Activated naive CD8-positive, alpha-beta T cell treated with anti-CD3 and anti-CD28 coated beads, Interleukin-2, amount 50 U/mL, for 24 hours (primary cell): ENCODE measurements around the gene GNB1L.

Source experiments
- ATAC-seq: fragments of 150-1000 bp; cut with Tn5 transposase; one replicate; pipeline ENCODE4 v1.10.0; 2021
- DNase-seq: peaks from one replicate; pipeline ENCODE4 v3.0.0; 2021
- H3K27ac Mint-ChIP-seq: one replicate; pipeline ENCODE4 v1.8.0; 2021; ENCODE audit warnings: mild to moderate bottlenecking, mixed read lengths
- H3K27me3 Mint-ChIP-seq: one replicate; pipeline ENCODE4 v1.8.0; 2021; ENCODE audit warnings: mixed read lengths
- H3K36me3 Mint-ChIP-seq: one replicate; pipeline ENCODE4 v1.8.0; 2021; ENCODE audit warnings: low read depth, mixed read lengths
- H3K4me1 Mint-ChIP-seq: one replicate; pipeline ENCODE4 v1.8.0; 2021; ENCODE audit warnings: mixed read lengths
- H3K4me3 Mint-ChIP-seq: one replicate; pipeline ENCODE4 v1.8.0; 2021; ENCODE audit warnings: mild to moderate bottlenecking, moderate library complexity, mixed read lengths
- H3K9me3 Mint-ChIP-seq: one replicate; pipeline ENCODE4 v1.8.0; 2021; ENCODE audit warnings: mixed read lengths

The GNB1L gene

GRCh38 chr22:19823191-19823901 lies 31.3 kb downstream of the GNB1L start:
- Mint-ChIP-seq H3K4me1 (no peaks in the 10 kb centered on the region), H3K27ac (no peak overlapping the region), H3K9me3 (no peaks in the 10 kb centered on the region), H3K27me3 (no peaks in the 10 kb centered on the region), H3K36me3 (no peaks in the 10 kb centered on the region), H3K4me3 (no peak overlapping the region)
- ATAC-seq (peak; percentile 27), DNase-seq (no peak)

GRCh38 chr22:19822301-19823117 lies 32.2 kb downstream of the GNB1L start:
- Mint-ChIP-seq H3K36me3 (no peaks in the 10 kb centered on the region), H3K27me3 (no peaks in the 10 kb centered on the region), H3K4me3 (no peak overlapping the region), H3K4me1 (no peaks in the 10 kb centered on the region), H3K9me3 (no peaks in the 10 kb centered on the region), H3K27ac (no peak overlapping the region)
- no peak for DNase-seq
- no peak for ATAC-seq

- H3K27ac Mint-ChIP-seq, result no peak overlapping the region
- no peaks in the 10 kb centered on the region for H3K27me3 Mint-ChIP-seq
- no peak for ATAC-seq
- no peaks in the 10 kb centered on the region for H3K36me3 Mint-ChIP-seq
- DNase-seq, result no peak
- no peak overlapping the region for H3K4me3 Mint-ChIP-seq
- H3K9me3 Mint-ChIP-seq, result no peaks in the 10 kb centered on the region
- no peaks in the 10 kb centered on the region for H3K4me1 Mint-ChIP-seq
These were observed 33.0 kb downstream of the GNB1L start for GRCh38 chr22:19821523-19822300.

DNA sequence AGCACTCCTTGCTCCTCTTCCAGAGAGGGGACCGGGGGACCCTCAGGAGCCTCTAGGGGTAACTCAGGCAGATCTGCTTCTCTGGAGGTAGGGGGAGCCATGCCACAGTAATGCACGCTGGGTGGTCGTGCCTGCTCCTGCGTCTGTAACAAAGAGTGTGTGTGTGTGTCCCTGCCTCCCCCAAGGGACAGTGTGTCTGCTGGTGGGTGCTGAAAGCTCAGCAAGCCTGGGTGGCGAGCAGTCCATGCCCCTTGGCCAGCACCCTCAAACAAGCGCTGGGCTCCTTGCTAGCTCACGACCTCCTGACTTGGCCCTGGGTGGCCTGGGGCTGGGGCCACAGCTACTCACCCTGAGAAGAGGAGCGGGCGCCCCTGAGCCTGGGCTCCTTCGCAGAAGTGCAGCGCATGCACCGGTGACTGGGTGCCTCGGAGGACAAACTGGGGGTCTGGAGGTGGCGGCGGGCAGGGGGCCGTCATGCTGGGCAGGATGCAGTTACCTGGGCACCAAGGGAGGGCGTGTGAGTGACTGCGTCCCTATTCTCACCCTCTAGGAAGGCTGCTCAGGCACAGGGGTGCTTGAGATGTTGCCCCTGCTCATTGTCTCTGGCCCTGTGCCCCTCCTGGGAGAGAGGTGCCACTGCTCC lies 33.7 kb downstream of the GNB1L start:
- no peak for DNase-seq
- Mint-ChIP-seq H3K27ac (no peak overlapping the region), H3K27me3 (no peaks in the 10 kb centered on the region), H3K9me3 (no peaks in the 10 kb centered on the region), H3K4me1 (no peaks in the 10 kb centered on the region), H3K36me3 (no peaks in the 10 kb centered on the region), H3K4me3 (no peak overlapping the region)
- ATAC-seq, result no peak

GRCh38 chr22:19819911-19820879 lies 34.5 kb downstream of the GNB1L start:
- DNase-seq (no peak), ATAC-seq (no peak)
- Mint-ChIP-seq H3K27ac (no peak overlapping the region), H3K36me3 (no peaks in the 10 kb centered on the region), H3K4me3 (no peak overlapping the region), H3K9me3 (no peaks in the 10 kb centered on the region), H3K27me3 (no peaks in the 10 kb centered on the region), H3K4me1 (no peaks in the 10 kb centered on the region)

- Mint-ChIP-seq H3K36me3 (no peaks in the 10 kb centered on the region), H3K9me3 (no peaks in the 10 kb centered on the region), H3K4me3 (no peak overlapping the region), H3K27ac (no peak overlapping the region), H3K4me1 (no peaks in the 10 kb centered on the region), H3K27me3 (no peaks in the 10 kb centered on the region)
- DNase-seq, result no peak
- no peak for ATAC-seq
These were observed 35.3 kb downstream of the GNB1L start for GRCh38 chr22:19819208-19819910.

DNA sequence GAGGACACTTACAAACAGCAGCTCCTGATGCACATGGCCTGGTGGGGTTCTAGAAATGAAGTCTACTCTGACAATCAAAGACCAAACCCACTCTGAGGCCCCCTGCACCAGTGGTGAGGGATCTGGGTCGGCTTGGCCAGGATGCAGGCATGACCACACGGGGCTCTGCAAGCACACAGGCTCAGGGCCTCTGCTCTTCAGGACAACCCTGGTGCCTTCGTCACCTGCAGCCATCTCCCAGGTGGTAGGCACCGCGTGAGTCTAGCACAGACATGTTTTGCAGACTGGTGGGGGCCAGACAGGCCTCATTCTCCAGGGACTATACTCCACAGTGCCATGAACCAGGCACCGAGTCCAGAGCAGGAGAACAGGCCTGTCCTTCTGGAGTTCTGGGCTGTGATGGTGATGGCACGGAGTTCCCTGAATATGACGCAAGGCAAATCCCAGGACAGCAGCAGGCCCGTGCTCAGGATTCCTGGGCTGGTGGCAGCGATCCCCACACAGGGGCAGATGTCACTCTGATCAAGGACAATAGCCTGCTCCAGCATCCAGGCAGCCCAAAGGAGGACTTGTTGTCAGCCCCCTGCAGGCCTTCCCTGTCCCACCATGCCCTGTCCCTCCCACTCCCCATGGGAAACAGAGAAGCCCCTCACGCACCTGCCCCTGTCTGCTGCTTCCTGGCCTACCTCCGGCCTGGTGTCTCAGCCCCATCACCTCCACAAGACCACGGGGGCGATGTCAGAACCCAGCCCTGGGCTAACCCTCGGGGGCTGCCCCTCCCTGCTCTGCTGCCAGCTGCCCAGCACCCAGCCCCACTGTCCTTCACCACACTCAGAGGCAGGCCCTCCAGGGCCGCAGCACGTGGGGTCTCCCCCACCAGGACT lies 36.1 kb downstream of the GNB1L start:
- H3K27me3 Mint-ChIP-seq, result no peaks in the 10 kb centered on the region
- H3K4me3 Mint-ChIP-seq, result no peak overlapping the region
- H3K9me3 Mint-ChIP-seq, result no peaks in the 10 kb centered on the region
- no peaks in the 10 kb centered on the region for H3K36me3 Mint-ChIP-seq
- ATAC-seq (no peak), DNase-seq (no peak)
- H3K27ac Mint-ChIP-seq, result no peak overlapping the region
- no peaks in the 10 kb centered on the region for H3K4me1 Mint-ChIP-seq

DNA sequence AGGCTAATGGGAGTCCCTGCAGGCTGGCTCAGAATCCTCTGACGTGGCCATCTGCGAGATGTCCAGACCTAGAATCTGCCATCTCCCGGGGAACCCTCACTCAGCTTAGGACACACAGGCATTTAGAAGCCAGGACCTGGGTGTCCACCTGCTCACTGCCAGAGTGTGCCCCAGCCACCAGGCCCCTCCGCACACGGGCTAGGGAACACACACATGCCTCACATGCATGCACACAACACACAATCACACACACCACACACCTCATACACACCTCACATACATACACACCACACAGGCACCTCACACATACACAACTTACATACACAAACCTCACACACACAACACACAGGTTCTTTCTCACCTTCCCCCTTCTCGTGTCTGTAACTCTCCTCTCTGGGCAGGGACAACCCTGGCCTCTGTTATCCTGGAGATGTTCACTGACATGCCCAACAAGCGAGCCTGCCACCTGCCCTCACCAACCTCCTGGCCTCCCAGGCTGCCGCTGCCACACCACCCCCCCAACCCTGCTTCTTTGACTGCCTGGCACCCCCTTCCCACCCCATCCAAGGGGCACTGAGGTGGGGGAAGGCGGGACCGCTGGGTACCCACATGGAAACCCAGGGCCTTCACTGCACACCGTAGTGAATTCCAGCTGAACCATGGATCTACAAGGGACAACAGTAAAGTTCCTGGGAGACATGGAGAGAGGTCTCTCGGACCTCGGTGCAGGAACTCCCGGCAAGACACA lies 38.1 kb downstream of the GNB1L start:
- H3K36me3 Mint-ChIP-seq, result no peaks in the 10 kb centered on the region
- H3K4me3 Mint-ChIP-seq, result no peak overlapping the region
- DNase-seq (no peak), ATAC-seq (no peak)
- H3K9me3 Mint-ChIP-seq, result no peaks in the 10 kb centered on the region
- no peaks in the 10 kb centered on the region for H3K27me3 Mint-ChIP-seq
- no peak overlapping the region for H3K27ac Mint-ChIP-seq
- no peaks in the 10 kb centered on the region for H3K4me1 Mint-ChIP-seq

- Mint-ChIP-seq H3K27me3 (no peaks in the 10 kb centered on the region), H3K4me3 (no peak overlapping the region), H3K4me1 (no peaks in the 10 kb centered on the region), H3K9me3 (no peaks in the 10 kb centered on the region), H3K36me3 (no peaks in the 10 kb centered on the region), H3K27ac (no peak overlapping the region)
- no peak for DNase-seq
- ATAC-seq, result no peak
These were observed 38.8 kb downstream of the GNB1L start for GRCh38 chr22:19815823-19816290.

- H3K27ac Mint-ChIP-seq, result no peak overlapping the region
- H3K36me3 Mint-ChIP-seq, result no peaks in the 10 kb centered on the region
- no peaks in the 10 kb centered on the region for H3K27me3 Mint-ChIP-seq
- peaks cover 4% of the 10 kb centered on the region for H3K4me1 Mint-ChIP-seq
- ATAC-seq (no peak), DNase-seq (no peak)
- no peaks in the 10 kb centered on the region for H3K9me3 Mint-ChIP-seq
- no peak overlapping the region for H3K4me3 Mint-ChIP-seq
These were observed 39.4 kb downstream of the GNB1L start for GRCh38 chr22:19815093-19815822.

DNA sequence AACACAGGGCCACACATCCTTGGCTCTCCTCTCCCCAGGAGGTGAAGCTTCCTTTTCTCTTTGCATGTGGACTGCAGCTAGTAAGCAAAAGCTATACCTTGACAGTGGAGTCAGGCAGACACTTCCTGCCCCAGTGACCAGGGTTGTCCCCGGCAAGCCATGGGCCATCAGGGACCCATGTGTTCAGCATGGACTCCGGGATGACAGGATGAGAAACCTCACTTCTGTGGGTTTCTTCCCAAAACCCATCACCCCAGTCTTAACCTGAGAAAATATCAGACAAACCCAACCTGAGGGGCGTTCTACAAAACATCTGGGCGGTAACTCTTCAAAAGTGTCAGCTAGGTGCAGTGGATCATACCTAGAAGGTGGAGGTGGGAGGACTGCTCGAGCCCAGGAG lies 40.2 kb downstream of the GNB1L start:
- no peaks in the 10 kb centered on the region for H3K27me3 Mint-ChIP-seq
- DNase-seq, result no peak
- no peaks in the 10 kb centered on the region for H3K9me3 Mint-ChIP-seq
- H3K4me3 Mint-ChIP-seq, result no peak overlapping the region
- no peak for ATAC-seq
- peaks cover 4% of the 10 kb centered on the region for H3K4me1 Mint-ChIP-seq
- H3K27ac Mint-ChIP-seq, result no peak overlapping the region
- H3K36me3 Mint-ChIP-seq, result no peaks in the 10 kb centered on the region
